Thymus (tissue), 11 donors: ENCODE measurements around the gene FGFR2. TPM values are rescaled to one million over a fixed set of nuclear protein-coding genes. Genes with fewer than 3 reads are reported as not detected.

Experiments used
- DNase-seq, 9 donors: peaks; one replicate each; pipeline ENCODE4 v3.0.0-alpha.2; 2013; ENCODE audit warnings: low spot score in 9 of 9, low read depth in 6 of 9, missing footprints in 1 of 9
- H3K27ac ChIP-seq, 2 donors: one replicate each; pipeline ENCODE4 v1.5.1; 2013; ENCODE audit warnings: control low read depth in 1 of 2, low read depth in 1 of 2, low read length in 1 of 2, mild to moderate bottlenecking in 1 of 2, moderate library complexity in 1 of 2
- H3K27me3 ChIP-seq, 2 donors: one replicate each; pipeline ENCODE4 v1.5.1; 2013; ENCODE audit warnings: low read length in 1 of 2; ENCODE audit not compliant: control insufficient read depth in 2 of 2, insufficient read depth in 1 of 2
- H3K36me3 ChIP-seq, 2 donors: one replicate each; pipeline ENCODE4 v1.5.1; 2013; ENCODE audit warnings: low read length in 1 of 2, mild to moderate bottlenecking in 1 of 2, moderate library complexity in 1 of 2; ENCODE audit not compliant: control insufficient read depth in 2 of 2, insufficient read depth in 2 of 2
- H3K4me1 ChIP-seq, 2 donors: one replicate each; pipeline ENCODE4 v1.5.1; 2013; ENCODE audit warnings: low read length in 2 of 2; ENCODE audit not compliant: control insufficient read depth in 2 of 2, insufficient read depth in 2 of 2
- H3K4me3 ChIP-seq, 2 donors: one replicate each; pipeline ENCODE4 v1.5.1; 2013; ENCODE audit warnings: low read length in 2 of 2, control low read depth in 1 of 2, mild to moderate bottlenecking in 1 of 2
- H3K9me3 ChIP-seq, 2 donors: one replicate each; pipeline ENCODE4 v1.5.1; 2013; ENCODE audit warnings: low read length in 1 of 2, mild to moderate bottlenecking in 1 of 2; ENCODE audit not compliant: control insufficient read depth in 2 of 2, insufficient read depth in 1 of 2
- WGBS: extraction: QIAGEN DNeasy Blood & Tissue Kit; methylation state at CpG from one replicate; pipeline ENCODE4 v1.1.7; 2013; 5-methylcytosine and 5-hydroxymethylcytosine counted together
- polyA plus RNA-seq: library from polyadenylated mRNA; stranded (reverse); fragments of 200-250 nt; gene quantifications from one replicate; pipeline ENCODE4 v1.2.3, GENCODE V29; 2013
- total RNA-seq: library from RNA; stranded (reverse); fragments of 120-200 nt; gene quantifications from one replicate; pipeline ENCODE4 v1.2.4, GENCODE V29; 2013
- donor health status: healthy.

Gene FGFR2
- total and polyA plus RNA-seq, 2 donors = 13.3 to 26.2 TPM

DNA sequence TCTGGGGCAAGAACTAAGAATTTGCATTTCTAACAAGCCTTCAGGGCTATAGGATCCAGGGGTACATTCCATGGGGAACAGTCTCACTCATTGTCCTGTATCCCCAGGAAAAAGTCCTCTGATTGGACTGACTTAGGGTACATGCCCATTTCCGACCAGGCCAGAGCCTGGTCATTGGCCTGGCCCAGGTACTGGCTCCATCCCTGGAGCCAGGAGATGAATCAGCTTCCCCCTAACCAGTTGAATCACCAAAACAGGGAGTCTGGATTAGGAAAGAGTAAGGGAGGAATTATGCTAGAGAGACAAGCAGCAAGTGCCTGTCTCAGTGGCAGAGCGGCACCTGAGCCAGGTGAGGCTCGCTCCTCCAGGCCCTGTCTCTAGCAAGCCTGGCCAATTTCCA is 137.5 kb downstream of the FGFR2 start:
- no peak for DNase-seq
- Histone ChIP-seq H3K4me1 (no peaks in the 10 kb centered on the region), H3K27me3 (no peaks in the 10 kb centered on the region), H3K9me3 (no peaks in the 10 kb centered on the region), H3K36me3 (no peaks in the 10 kb centered on the region), H3K27ac (no peak overlapping the region), H3K4me3 (no peak overlapping the region)
- WGBS = 92% methylated on average over 3 of the region's 3 CpGs

DNA sequence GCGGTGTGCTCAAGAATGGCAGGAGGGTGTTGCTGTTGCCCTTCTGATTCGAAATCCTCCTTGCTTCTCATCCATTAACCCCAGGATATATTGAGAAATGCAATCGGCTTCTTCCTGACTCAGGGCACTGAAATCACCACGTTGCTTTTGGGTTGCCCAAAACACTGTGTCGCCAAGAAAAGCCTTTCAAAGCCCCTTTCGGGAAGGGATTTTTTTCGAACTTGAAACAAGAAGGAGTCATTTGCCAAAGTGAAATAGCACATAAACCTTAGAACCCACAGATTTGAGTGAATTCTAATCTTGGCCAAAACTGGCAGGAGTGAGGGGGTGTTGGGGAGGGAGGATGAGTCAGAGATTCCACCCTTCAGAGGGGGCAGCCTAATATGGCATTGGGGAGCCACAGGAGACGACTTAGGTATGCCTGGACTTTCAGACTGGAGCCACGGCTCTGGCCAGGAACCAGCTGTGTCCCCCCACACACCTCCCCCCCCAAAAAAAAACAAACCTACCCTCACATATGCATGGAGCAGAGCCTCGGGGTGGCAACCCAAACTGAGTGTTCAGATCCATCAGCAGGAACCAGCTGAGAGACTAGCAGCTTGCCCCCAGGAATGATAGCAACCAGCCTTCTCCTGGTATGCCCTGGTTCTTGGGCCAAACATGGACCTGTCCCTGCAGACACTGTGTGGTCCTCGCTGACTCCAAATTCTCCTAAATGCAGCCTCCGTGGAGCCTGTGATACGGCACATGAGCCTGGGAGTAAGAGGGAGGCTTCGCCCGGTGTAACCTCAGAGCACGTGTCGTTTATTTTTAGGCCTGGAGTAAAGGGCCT is 138.4 kb downstream of the FGFR2 start:
- Histone ChIP-seq H3K4me1 (no peaks in the 10 kb centered on the region), H3K27ac (no peak overlapping the region), H3K4me3 (no peak overlapping the region), H3K9me3 (no peaks in the 10 kb centered on the region), H3K36me3 (no peaks in the 10 kb centered on the region), H3K27me3 (no peaks in the 10 kb centered on the region)
- 81% methylated on average over 17 of the region's 17 CpGs for WGBS
- no peak for DNase-seq

DNA sequence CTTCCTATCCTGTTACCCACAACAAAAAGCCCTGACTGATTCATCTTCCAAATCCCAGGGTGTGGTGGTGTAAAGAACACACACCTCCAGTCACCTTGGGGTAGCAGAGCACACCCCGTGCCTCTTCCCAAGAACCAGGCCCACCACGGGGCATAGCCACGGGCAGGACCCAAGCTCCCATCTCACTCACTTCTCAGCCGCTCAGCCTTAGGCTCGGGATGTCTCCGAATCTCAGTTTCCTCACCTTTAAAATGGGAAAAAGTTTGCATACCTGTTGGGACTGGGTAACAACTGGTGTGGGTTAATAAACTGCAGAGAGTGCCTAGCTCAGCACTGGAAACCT is 139.0 kb downstream of the FGFR2 start:
- no peak for DNase-seq
- H3K36me3 ChIP-seq = no peaks in the 10 kb centered on the region
- no peak overlapping the region for H3K4me3 ChIP-seq
- H3K4me1 ChIP-seq = no peaks in the 10 kb centered on the region
- H3K27me3 ChIP-seq = no peaks in the 10 kb centered on the region
- H3K9me3 ChIP-seq = no peaks in the 10 kb centered on the region
- WGBS = 92% methylated on average over 6 of the region's 6 CpGs
- no peak overlapping the region for H3K27ac ChIP-seq

DNA sequence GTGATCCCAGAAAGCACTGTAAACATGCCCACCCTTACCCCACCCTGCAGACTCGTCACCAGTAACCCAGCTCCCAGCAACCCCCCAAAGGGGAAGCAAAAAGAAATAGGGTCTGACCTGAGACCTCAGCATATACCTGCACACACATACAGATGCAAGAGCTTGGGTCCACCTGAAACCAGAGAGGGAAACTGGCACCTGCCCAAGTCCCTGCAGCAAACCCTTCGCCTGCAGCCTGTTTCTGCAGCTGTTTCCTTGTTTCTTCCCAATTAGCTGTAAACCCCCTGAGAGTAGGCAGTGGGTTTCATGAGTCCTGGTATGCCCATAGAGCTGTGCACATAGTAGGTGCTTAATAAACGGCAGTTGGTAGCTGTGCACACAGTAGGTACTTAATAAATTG is 140.5 kb downstream of the FGFR2 start:
- H3K36me3 ChIP-seq = no peaks in the 10 kb centered on the region
- H3K4me3 ChIP-seq = no peak overlapping the region
- H3K27ac ChIP-seq = no peak overlapping the region
- no peak for DNase-seq
- no peaks in the 10 kb centered on the region for H3K27me3 ChIP-seq
- WGBS = 65% methylated on average over 3 of the region's 3 CpGs
- no peaks in the 10 kb centered on the region for H3K4me1 ChIP-seq
- H3K9me3 ChIP-seq = no peaks in the 10 kb centered on the region

DNA sequence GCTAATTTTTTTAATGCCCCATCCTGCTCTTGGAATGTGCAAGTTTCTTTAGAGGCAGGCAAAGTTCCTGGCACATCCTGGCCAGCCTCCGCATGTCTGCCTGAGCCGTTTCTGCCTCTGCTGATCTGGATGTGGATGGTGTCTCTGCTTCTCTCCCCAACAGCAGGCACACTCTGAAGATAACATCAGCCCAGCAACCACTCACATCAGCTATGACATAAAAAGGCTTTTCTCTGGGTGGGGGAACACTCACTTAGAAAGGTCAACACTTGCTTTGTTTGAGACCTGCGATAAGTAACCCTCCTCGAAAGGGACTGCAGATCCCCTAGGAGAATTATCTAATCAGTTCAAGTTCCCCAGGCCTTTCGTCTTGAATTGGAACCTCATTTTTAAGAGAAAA is 142.9 kb downstream of the FGFR2 start:
- no peaks in the 10 kb centered on the region for H3K36me3 ChIP-seq
- no peak overlapping the region for H3K4me3 ChIP-seq
- no peak overlapping the region for H3K27ac ChIP-seq
- no peaks in the 10 kb centered on the region for H3K4me1 ChIP-seq
- 77% methylated on average over 5 of the region's 5 CpGs for WGBS
- DNase-seq = no peak
- H3K27me3 ChIP-seq = no peaks in the 10 kb centered on the region
- no peaks in the 10 kb centered on the region for H3K9me3 ChIP-seq

DNA sequence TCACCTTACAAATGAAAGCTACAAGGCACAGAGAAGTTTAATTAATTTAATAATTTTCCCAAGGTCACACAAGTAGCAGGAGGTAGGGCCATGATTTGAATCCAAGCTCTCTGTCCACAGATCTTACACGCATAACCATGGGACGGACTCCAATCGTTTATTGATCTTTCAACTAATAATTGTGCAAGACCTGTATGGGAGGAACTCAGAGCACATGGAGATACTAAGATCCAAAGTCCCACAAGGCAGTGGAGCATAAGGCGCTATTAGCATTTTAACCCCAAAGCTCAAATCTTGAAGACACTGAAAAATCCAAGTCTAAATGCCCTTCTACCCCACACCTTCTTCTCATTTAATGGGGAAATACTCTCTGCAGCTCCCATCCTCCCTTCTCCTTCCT is 143.5 kb downstream of the FGFR2 start:
- Histone ChIP-seq H3K27ac (no peak overlapping the region), H3K9me3 (no peaks in the 10 kb centered on the region), H3K4me3 (no peak overlapping the region), H3K36me3 (no peaks in the 10 kb centered on the region), H3K4me1 (no peaks in the 10 kb centered on the region), H3K27me3 (no peaks in the 10 kb centered on the region)
- no peak for DNase-seq
- WGBS = 84% methylated on average over 4 of the region's 4 CpGs

DNA sequence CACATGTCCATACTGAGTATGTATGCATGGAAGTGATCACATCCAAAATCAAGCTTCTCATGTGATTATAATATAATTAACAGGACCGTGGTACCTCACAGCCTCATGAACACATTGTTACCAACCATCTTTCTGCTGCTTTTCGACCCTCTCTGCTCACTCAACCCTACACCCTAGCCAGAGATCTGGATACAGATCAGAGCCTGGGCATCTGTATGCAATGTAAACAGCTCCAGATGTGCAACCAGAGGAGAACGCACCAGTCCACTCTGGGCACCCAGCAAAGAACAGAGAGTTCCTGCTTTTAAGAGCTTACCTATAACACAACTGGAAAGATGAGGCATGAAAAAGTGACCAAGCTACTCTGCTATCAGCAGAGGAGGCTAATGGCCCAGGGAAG is 145.1 kb downstream of the FGFR2 start:
- Histone ChIP-seq H3K27me3 (no peaks in the 10 kb centered on the region), H3K27ac (no peak overlapping the region), H3K36me3 (no peaks in the 10 kb centered on the region), H3K4me3 (no peak overlapping the region), H3K9me3 (no peaks in the 10 kb centered on the region), H3K4me1 (no peaks in the 10 kb centered on the region)
- no peak for DNase-seq
- 86% methylated on average over 3 of the region's 3 CpGs for WGBS

DNA sequence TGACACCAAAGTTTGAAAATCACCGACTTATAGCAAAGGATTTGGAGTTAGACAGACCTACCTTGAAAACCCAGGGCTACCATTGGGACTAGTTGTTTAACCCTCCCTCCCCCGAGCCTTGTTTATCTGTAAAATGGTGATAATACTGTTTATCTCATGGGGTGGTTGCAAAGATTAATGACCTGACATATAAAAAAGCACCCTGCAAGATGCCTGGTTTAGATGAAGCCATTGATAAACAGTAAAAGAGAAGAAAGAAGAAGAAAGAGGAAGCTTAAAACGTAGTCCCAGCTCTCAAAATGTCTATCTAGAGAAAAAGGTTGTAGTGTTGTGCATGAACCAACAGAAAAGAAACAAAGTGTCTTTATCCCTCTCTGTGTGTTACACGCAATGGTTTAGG is 145.7 kb downstream of the FGFR2 start:
- Histone ChIP-seq H3K36me3 (no peaks in the 10 kb centered on the region), H3K4me3 (no peak overlapping the region), H3K27ac (no peak overlapping the region), H3K27me3 (no peaks in the 10 kb centered on the region), H3K4me1 (no peaks in the 10 kb centered on the region), H3K9me3 (no peaks in the 10 kb centered on the region)
- 30% methylated on average over 4 of the region's 4 CpGs for WGBS
- DNase-seq = no peak

DNA sequence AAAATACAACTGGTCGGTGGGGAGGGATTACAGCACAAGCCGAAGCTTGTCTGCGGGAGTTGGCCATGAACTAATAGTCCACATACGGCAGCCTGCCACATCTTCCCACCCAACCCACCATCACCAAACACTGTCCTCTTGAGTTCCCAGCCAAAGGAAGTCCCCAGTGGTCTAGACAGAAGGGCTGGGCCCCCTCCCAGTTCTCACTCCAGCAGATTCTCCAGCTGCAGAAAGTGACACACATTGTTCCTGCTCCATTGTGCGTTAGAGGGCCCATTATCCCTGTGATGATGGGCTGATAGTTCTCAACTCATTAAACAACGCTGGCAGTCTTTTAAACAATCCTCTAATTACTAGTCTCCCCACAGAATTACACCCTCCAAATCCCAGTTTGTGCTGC is 148.0 kb downstream of the FGFR2 start:
- Histone ChIP-seq H3K4me3 (no peak overlapping the region), H3K36me3 (no peaks in the 10 kb centered on the region), H3K27me3 (no peaks in the 10 kb centered on the region), H3K4me1 (no peaks in the 10 kb centered on the region), H3K9me3 (no peaks in the 10 kb centered on the region), H3K27ac (no peak overlapping the region)
- WGBS = 90% methylated on average over 6 of the region's 6 CpGs
- DNase-seq = no peak
